Endothelial cell of umbilical vein (primary cell): Measurements from ENCODE around the gene MROH8. TPM values are rescaled to one million over a fixed set of nuclear protein-coding genes. Genes with fewer than 3 reads are reported as not detected.

Source experiments
- BruUV-seq: library from RNA; stranded (reverse); fragments of 400-500 nt; replicated peaks from 2 replicates; lab custom pipeline; 2021; lab: Mats Ljungman, UMichigan
- CTCF ChIA-PET: fragments of 300-600, 350-600 bp; sonication (Branson Sonifier 250); formaldehyde crosslinking; loops from one replicate; lab custom pipeline; 2021; ENCODE audit warnings: antibody characterized with exemption, inconsistent platforms; lab: Charles Lee
- POLR2A ChIA-PET: fragments of 300-600, 350-600 bp; sonication (Branson Sonifier 250); formaldehyde crosslinking; loops from one replicate; lab custom pipeline; 2021; ENCODE audit warnings: antibody characterized with exemption, inconsistent platforms; lab: Charles Lee
- DNase-seq: peaks from one replicate; pipeline ENCODE4 v3.0.0-alpha.2; 2011; ENCODE audit warnings: low read depth, low spot score
- FAIRE-seq: peaks from 2 replicates; lab custom pipeline; 2011; peaks lifted over from hg19 to GRCh38; lab: Jason Lieb, UNC
- H2AFZ ChIP-seq: 2 replicates; pipeline ENCODE4 v1.6.0; 2012; ENCODE audit warnings: low read depth, low read length, control low read depth, inconsistent platforms
- H3K27ac ChIP-seq: 2 replicates; pipeline ENCODE4 v1.5.1; 2011; ENCODE audit warnings: low read depth, mild to moderate bottlenecking, control low read depth, low read length, moderate library complexity; ENCODE audit not compliant: insufficient read depth
- H3K27me3 ChIP-seq, 2 experiments: 2 replicates each; pipeline versions ENCODE4 v1.6.0 to v1.6.1; 2011; ENCODE audit warnings: low read length in 2 of 2, mixed read lengths in 1 of 2; ENCODE audit not compliant: control insufficient read depth in 2 of 2, insufficient read depth in 2 of 2
- H3K36me3 ChIP-seq, 2 experiments: 2 replicates in 1 of 2; 3 replicates in 1 of 2; pipeline ENCODE4 v1.5.1; 2011; ENCODE audit warnings: low read length in 2 of 2, mild to moderate bottlenecking in 1 of 2, moderate library complexity in 1 of 2; ENCODE audit not compliant: control insufficient read depth in 2 of 2, insufficient read depth in 2 of 2; ENCODE audit errors: extremely low read depth in 1 of 2
- H3K4me1 ChIP-seq: 3 replicates; pipeline ENCODE4 v1.5.1; 2011; ENCODE audit warnings: mild to moderate bottlenecking, low read length; ENCODE audit not compliant: control insufficient read depth, insufficient read depth; ENCODE audit errors: extremely low read depth
- H3K4me2 ChIP-seq: 2 replicates; pipeline ENCODE4 v1.6.1; 2011; ENCODE audit warnings: low read length, control low read depth, mixed read lengths; ENCODE audit not compliant: insufficient read depth
- H3K4me3 ChIP-seq, 3 experiments: fragments of 200-600 bp in 1 of 3; sonication (generic), shearing (Covaris generic) in 1 of 3; replicated peaks in 1 of 3; 2 replicates each; pipeline ENCODE4 v1.5.1; 2011 to 2016; ENCODE audit warnings: control low read depth in 3 of 3, low read length in 3 of 3, mild to moderate bottlenecking in 2 of 3, inconsistent platforms in 1 of 3, low read depth in 1 of 3, moderate library complexity in 1 of 3; ENCODE audit not compliant: insufficient read depth in 1 of 3
- H3K79me2 ChIP-seq: 2 replicates; pipeline ENCODE4 v1.6.0; 2012; ENCODE audit warnings: low read length, inconsistent platforms; ENCODE audit not compliant: control insufficient read depth, insufficient read depth
- H3K9ac ChIP-seq: replicated peaks from 2 replicates; pipeline ENCODE3; 2011; ENCODE audit warnings: low read length, control low read depth; ENCODE audit not compliant: insufficient read depth; ENCODE audit errors: extremely low read depth
- H3K9me1 ChIP-seq: replicated peaks from 3 replicates; pipeline ENCODE4 v1.6.0; 2011; ENCODE audit warnings: mild to moderate bottlenecking, low read length; ENCODE audit not compliant: control insufficient read depth, insufficient read depth; ENCODE audit errors: extremely low read depth
- H3K9me3 ChIP-seq: replicated peaks from 2 replicates; pipeline ENCODE4 v1.5.1; 2012; ENCODE audit warnings: low read length, inconsistent platforms; ENCODE audit not compliant: control insufficient read depth, insufficient read depth
- H4K20me1 ChIP-seq: replicated peaks from 2 replicates; pipeline ENCODE3; 2011; ENCODE audit warnings: mild to moderate bottlenecking, low read length; ENCODE audit not compliant: control insufficient read depth, insufficient read depth; ENCODE audit errors: extremely low read depth
- CTCF ChIP-seq, 2 donors: IDR thresholded peaks; 1 replicate in 1 of 2; 2 replicates in 1 of 2; pipeline ENCODE4 v1.5.1; 2011; ENCODE audit warnings: low read length in 2 of 2, mild to moderate bottlenecking in 2 of 2, moderate library complexity in 2 of 2, control low read depth in 1 of 2, inconsistent platforms in 1 of 2, low read depth in 1 of 2; ENCODE audit not compliant: insufficient read depth in 1 of 2; ENCODE audit errors: extremely low read depth in 1 of 2
- EZH2 ChIP-seq: IDR thresholded peaks from 2 replicates; pipeline ENCODE4 v1.6.1; 2012; ENCODE audit warnings: borderline replicate concordance, low read depth, mild to moderate bottlenecking, moderate library complexity, low read length, inconsistent platforms; ENCODE audit not compliant: severe bottlenecking
- FOS ChIP-seq: IDR thresholded peaks from 2 replicates; pipeline ENCODE4 v1.6.1; 2011; ENCODE audit warnings: mild to moderate bottlenecking, low read length, moderate library complexity, borderline replicate concordance; ENCODE audit not compliant: insufficient read depth
- GATA2 ChIP-seq: IDR thresholded peaks from 2 replicates; pipeline ENCODE4 v1.7.0; 2011; ENCODE audit warnings: low read depth, mild to moderate bottlenecking, moderate library complexity, mixed read lengths, low read length; ENCODE audit not compliant: insufficient read length, insufficient read depth
- JUN ChIP-seq: IDR thresholded peaks from 2 replicates; pipeline ENCODE4 v1.6.1; 2011; ENCODE audit warnings: borderline replicate concordance, low read depth; ENCODE audit not compliant: insufficient read length, insufficient read depth
- MAX ChIP-seq: IDR thresholded peaks from 2 replicates; pipeline ENCODE4 v1.6.1; 2011; ENCODE audit not compliant: insufficient read depth, insufficient read length
- MYC ChIP-seq: IDR thresholded peaks from one replicate; pipeline ENCODE4 v1.6.1; 2011; ENCODE audit warnings: mild to moderate bottlenecking, low read depth, low read length
- POLR2A ChIP-seq: IDR thresholded peaks from 2 replicates; pipeline ENCODE4 v1.6.1; 2012; ENCODE audit warnings: low read depth, mild to moderate bottlenecking, control low read depth, low read length
- POLR2AphosphoS5 ChIP-seq: IDR thresholded peaks from 2 replicates; pipeline ENCODE4 v1.6.1; 2012; ENCODE audit warnings: low read depth, mild to moderate bottlenecking, control low read depth, low read length, moderate library complexity; ENCODE audit not compliant: insufficient read depth
- dilution Hi-C: fragments of 300-500 bp; cut with MboI; formaldehyde crosslinking; loops from one replicate; pipeline ENCODE4 v1.15.0; 2019; ENCODE audit warnings: low sequenced_read_pairs; ENCODE audit not compliant: extremely low pct_ligation_motif_present
- intact Hi-C: fragments of 100-400 bp; cut with micrococcal nuclease; formaldehyde crosslinking; loops from one replicate; pipeline ENCODE4 v1.10.0; 2022
- polyA plus RNA-seq, 4 experiments: library from polyadenylated mRNA; depleted of rRNA in 3 of 4; stranded (reverse) in 3 of 4; unstranded in 1 of 4; fragments of >200 nt; gene quantifications; 2 replicates each; pipeline versions ENCODE4 v1.2.1 to v1.2.3, GENCODE V29; 2011 to 2012; ENCODE audit warnings: missing spikeins in 1 of 4
- total RNA-seq: library from RNA; stranded (reverse); gene quantifications from 2 replicates; pipeline ENCODE4 v1.2.3, GENCODE V29; 2021

The MROH8 gene
- total and polyA plus RNA-seq, 2 donors (not counting 3 experiments of a cell fraction or from before 2014, with no cell fraction given) = 1.3 to 1.5 TPM

GRCh38 chr20:37201827-37202162 lies 22.4 kb upstream of the MROH8 start:
- CTCF ChIA-PET = interaction anchor here (0.9 to 2.2 kb wide), 3 partner anchors 10 to 336 kb away, joined by 3 to 14 read pairs (median 5); no protein-coding TSS in a partner anchor
- H3K9me1 ChIP-seq = no peaks in the 10 kb centered on the region
- H3K4me2 ChIP-seq = no peak overlapping the region
- FAIRE-seq (no peak), DNase-seq (no peak)
- no peaks in the 10 kb centered on the region for H3K4me1 ChIP-seq
- intact Hi-C loops = loop anchor here (1.0 kb wide), 1 partner anchor 333 kb away; no protein-coding TSS in a partner anchor
- H3K27me3 ChIP-seq = no peaks in the 10 kb centered on the region
- H3K4me3 ChIP-seq = no peak overlapping the region
- H3K36me3 ChIP-seq = peaks cover 38 to 45% of the 10 kb centered on the region in 2 experiments
- peaks cover 49% of the 10 kb centered on the region for H3K79me2 ChIP-seq
- peak overlapping the region; percentile 19 for H3K27ac ChIP-seq
- H2AFZ ChIP-seq = no peak overlapping the region
- TF ChIP-seq CTCF (IDR thresholded peaks at IDR 0.05; ENCODE audit: extremely low read depth in 1 of 2, insufficient read depth in 1 of 2, low read depth in 1 of 2, low read length in 2 of 2) = no peak
- TF ChIP-seq MYC = no peak
- no peak for TF ChIP-seq EZH2
- no peak for TF ChIP-seq GATA2
- no peak for TF ChIP-seq JUN
- no peak for TF ChIP-seq POLR2A
- TF ChIP-seq MAX = no peak
- no peak for TF ChIP-seq FOS
- no peak for TF ChIP-seq POLR2AphosphoS5
- BruUV-seq = no TSS peak
- H3K9me3 ChIP-seq = no peaks in the 10 kb centered on the region
- dilution Hi-C loops = no loop called here
- H3K9ac ChIP-seq = no peak overlapping the region
- H4K20me1 ChIP-seq = peaks cover 2% of the 10 kb centered on the region
- POLR2A ChIA-PET = no interaction called here
